ENCODE data around the gene RTKN2.

The RTKN2 gene

GRCh38 chr10:62196528-62196927 lies 72.1 kb downstream of the RTKN2 start:
- no peak for ATAC-seq

GRCh38 chr10:62195675-62195926 lies 73.0 kb downstream of the RTKN2 start:
- TF ChIP-seq ESRRG (CRISPR knock-in tag; IDR thresholded peaks at IDR 0.05) (no peak), SNAI2 (CRISPR knock-in tag; IDR thresholded peaks at IDR 0.05) (no peak), ZFP30 (CRISPR knock-in tag; IDR thresholded peaks at IDR 0.05) (no peak), CSRNP3 (CRISPR knock-in tag; IDR thresholded peaks at IDR 0.05) (no peak), ISL1 (CRISPR knock-in tag; IDR thresholded peaks at IDR 0.05) (no peak)
- ATAC-seq = no peak

More at GRCh38 chr10:62196528-62196927, 72.1 kb downstream of the RTKN2 start:
- TF ChIP-seq BACH2 (CRISPR knock-in tag; IDR thresholded peaks at IDR 0.05; ENCODE audit: borderline replicate concordance) (no peak), ZNF565 (CRISPR knock-in tag; conservative IDR thresholded peaks at IDR 0.05; ENCODE audit: low read depth) (no peak), TCF4 (CRISPR knock-in tag; IDR thresholded peaks at IDR 0.05; ENCODE audit: borderline replicate concordance) (no peak), POU6F1 (CRISPR knock-in tag; IDR thresholded peaks at IDR 0.05; ENCODE audit: borderline replicate concordance, low read depth) (no peak), ARNTL (CRISPR knock-in tag; IDR thresholded peaks at IDR 0.05; ENCODE audit: borderline replicate concordance, low read depth) (no peak), ISL1 (CRISPR knock-in tag; IDR thresholded peaks at IDR 0.05) (no peak), TSHZ2 (CRISPR knock-in tag; IDR thresholded peaks at IDR 0.05) (no peak), CSRNP3 (CRISPR knock-in tag; IDR thresholded peaks at IDR 0.05) (no peak), GLIS3 (CRISPR knock-in tag; IDR thresholded peaks at IDR 0.05) (no peak), CREB5 (CRISPR knock-in tag; IDR thresholded peaks at IDR 0.05; ENCODE audit: low read depth) (no peak), CSDC2 (CRISPR knock-in tag; IDR thresholded peaks at IDR 0.05) (no peak), SNAI2 (CRISPR knock-in tag; IDR thresholded peaks at IDR 0.05) (no peak), TOX (CRISPR knock-in tag; IDR thresholded peaks at IDR 0.05; ENCODE audit: borderline replicate concordance) (no peak), OSR1 (CRISPR knock-in tag; IDR thresholded peaks at IDR 0.05) (no peak), ZFP30 (CRISPR knock-in tag; IDR thresholded peaks at IDR 0.05) (no peak), ZFP3 (CRISPR knock-in tag; IDR thresholded peaks at IDR 0.05) (no peak), ZNF8 (CRISPR knock-in tag; IDR thresholded peaks at IDR 0.05) (no peak), PATZ1 (CRISPR knock-in tag; IDR thresholded peaks at IDR 0.05; ENCODE audit: borderline replicate concordance) (no peak)
